ENCODE results near the gene ZNF320. TPM values are rescaled to one million over a fixed set of nuclear protein-coding genes. Genes with fewer than 3 reads are reported as not detected.
"Not testable (repeated sequence)": the region's sequence is repeated elsewhere in the genome, so short reads cannot be mapped to it uniquely, and the experiment has no call there.

The ZNF320 gene
- polyA plus RNA-seq, 3 donors: 1.6 to 4.4 (median 3.4) TPM

GRCh38 chr19:52901842-52902241 is 4.4 kb upstream of the ZNF320 start:
- DNase-seq: no peak
- intact Hi-C loops (cut with micrococcal nuclease): no loop called here
- Mint-ChIP-seq H3K36me3 (peaks cover 16 to 17% of the 10 kb centered on the region in 2 donors), H3K4me3 (no peak overlapping the region), H3K9me3 (peaks cover 3 to 34% (median 24%) of the 10 kb centered on the region in 7 donors), H3K4me1 (peaks cover 6% of the 10 kb centered on the region), H3K27me3 (ENCODE audit: low read depth in 3 of 3) (peaks cover 0 to 2% (median under 1%) of the 10 kb centered on the region in 3 donors), H3K27ac (peak overlapping the region in 1 of 7 donors; percentile 68)
- Histone ChIP-seq H3K27ac (ENCODE audit: low read depth in 1 of 2, low read length in 2 of 2) (no peak overlapping the region), H3K4me1 (ENCODE audit: control insufficient read depth in 1 of 2, insufficient read depth in 2 of 2, low read length in 2 of 2) (peaks cover 6 to 14% of the 10 kb centered on the region in 2 donors), H3K36me3 (replicated peaks in 1 of 2; ENCODE audit: control insufficient read depth in 1 of 2, insufficient read depth in 2 of 2, low read length in 2 of 2) (peaks cover 3 to 10% of the 10 kb centered on the region in 2 donors), H4K20me1 (ENCODE audit: insufficient read depth, low read length) (no peaks in the 10 kb centered on the region), H3K27me3 (ENCODE audit: control insufficient read depth in 2 of 2, insufficient read depth in 2 of 2, low read length in 2 of 2) (no peaks in the 10 kb centered on the region), H3K79me2 (ENCODE audit: insufficient read depth, low read length) (peaks cover 2% of the 10 kb centered on the region), H2AFZ (ENCODE audit: insufficient read depth, low read depth, low read length, poor library complexity, severe bottlenecking) (no peak overlapping the region), H3K4me3 (replicated peaks in 1 of 3; ENCODE audit: low read depth in 2 of 3, low read length in 3 of 3) (no peak overlapping the region), H3K4me2 (replicated peaks; ENCODE audit: extremely low read depth, low read length, poor library complexity, severe bottlenecking) (no peak overlapping the region), H3K9ac (ENCODE audit: insufficient read depth, low read length, poor library complexity, severe bottlenecking) (no peak overlapping the region), H3K9me3 (replicated peaks in 1 of 2; ENCODE audit: control insufficient read depth in 1 of 2, insufficient read depth in 1 of 2, low read length in 2 of 2) (peaks cover 0 to 10% of the 10 kb centered on the region in 2 donors)
- TF ChIP-seq, protein P1, sequence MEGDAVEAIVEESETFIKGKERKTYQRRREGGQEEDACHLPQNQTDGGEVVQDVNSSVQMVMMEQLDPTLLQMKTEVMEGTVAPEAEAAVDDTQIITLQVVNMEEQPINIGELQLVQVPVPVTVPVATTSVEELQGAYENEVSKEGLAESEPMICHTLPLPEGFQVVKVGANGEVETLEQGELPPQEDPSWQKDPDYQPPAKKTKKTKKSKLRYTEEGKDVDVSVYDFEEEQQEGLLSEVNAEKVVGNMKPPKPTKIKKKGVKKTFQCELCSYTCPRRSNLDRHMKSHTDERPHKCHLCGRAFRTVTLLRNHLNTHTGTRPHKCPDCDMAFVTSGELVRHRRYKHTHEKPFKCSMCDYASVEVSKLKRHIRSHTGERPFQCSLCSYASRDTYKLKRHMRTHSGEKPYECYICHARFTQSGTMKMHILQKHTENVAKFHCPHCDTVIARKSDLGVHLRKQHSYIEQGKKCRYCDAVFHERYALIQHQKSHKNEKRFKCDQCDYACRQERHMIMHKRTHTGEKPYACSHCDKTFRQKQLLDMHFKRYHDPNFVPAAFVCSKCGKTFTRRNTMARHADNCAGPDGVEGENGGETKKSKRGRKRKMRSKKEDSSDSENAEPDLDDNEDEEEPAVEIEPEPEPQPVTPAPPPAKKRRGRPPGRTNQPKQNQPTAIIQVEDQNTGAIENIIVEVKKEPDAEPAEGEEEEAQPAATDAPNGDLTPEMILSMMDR (IDR thresholded peaks at IDR 0.05): no peak
- WGBS (ENCODE audit: insufficient coverage): no CpG with 5 or more reads among the region's 3 CpGs

- 85% methylated on average over 2 of the region's 10 CpGs for WGBS (ENCODE audit: insufficient coverage)
- H3K36me3 ChIP-seq (replicated peaks in 1 of 2; ENCODE audit: control insufficient read depth in 1 of 2, insufficient read depth in 2 of 2, low read length in 2 of 2); intact Hi-C loops (cut with micrococcal nuclease); H3K27me3 ChIP-seq (ENCODE audit: control insufficient read depth in 2 of 2, insufficient read depth in 2 of 2, low read length in 2 of 2); H4K20me1 ChIP-seq (ENCODE audit: insufficient read depth, low read length); H3K9ac ChIP-seq (ENCODE audit: insufficient read depth, low read length, poor library complexity, severe bottlenecking); H3K9me3 ChIP-seq (replicated peaks in 1 of 2; ENCODE audit: control insufficient read depth in 1 of 2, insufficient read depth in 1 of 2, low read length in 2 of 2); H3K4me2 ChIP-seq (replicated peaks; ENCODE audit: extremely low read depth, low read length, poor library complexity, severe bottlenecking); H3K4me3 Mint-ChIP-seq; H3K27ac ChIP-seq (ENCODE audit: low read depth in 1 of 2, low read length in 2 of 2); DNase-seq; H3K27me3 Mint-ChIP-seq (ENCODE audit: low read depth in 3 of 3); H3K4me3 ChIP-seq (replicated peaks in 1 of 3; ENCODE audit: low read depth in 2 of 3, low read length in 3 of 3): not testable (repeated sequence)
- H3K4me1 Mint-ChIP-seq: peaks cover 13% of the 10 kb centered on the region
- H3K36me3 Mint-ChIP-seq: peaks cover 5 to 23% of the 10 kb centered on the region in 2 donors
- H3K79me2 ChIP-seq (ENCODE audit: insufficient read depth, low read length): peaks cover 11% of the 10 kb centered on the region
- H3K4me1 ChIP-seq (ENCODE audit: control insufficient read depth in 1 of 2, insufficient read depth in 2 of 2, low read length in 2 of 2): peaks cover 13 to 20% of the 10 kb centered on the region in 2 donors
- H3K9me3 Mint-ChIP-seq: peaks cover 0 to 34% (median 13%) of the 10 kb centered on the region in 7 donors
- peak overlapping the region in 1 of 7 donors; percentile 78 for H3K27ac Mint-ChIP-seq
- peak overlapping the region; percentile 93 for H2AFZ ChIP-seq (ENCODE audit: insufficient read depth, low read depth, low read length, poor library complexity, severe bottlenecking)
These were observed 1.2 kb upstream of the ZNF320 start for GRCh38 chr19:52898596-52898995.

All from CD14-positive monocyte (primary cell).